H9 (cell line): ENCODE data around the gene NQO1. TPM values are rescaled to one million over a fixed set of nuclear protein-coding genes. Genes with fewer than 3 reads are reported as not detected.

ENCODE experiments used
- DNase-seq: peaks from one replicate; pipeline ENCODE4 v3.0.0-alpha.2; 2017
- H2AFZ ChIP-seq: one replicate; pipeline ENCODE4 v1.6.1; 2013; ENCODE audit warnings: mild to moderate bottlenecking, low read length, control low read depth, moderate library complexity
- H2AK5ac ChIP-seq: 2 replicates; pipeline ENCODE4 v1.6.1; 2013; ENCODE audit warnings: low read length, control low read depth, mixed read lengths; ENCODE audit not compliant: insufficient read length
- H2BK120ac ChIP-seq: one replicate; pipeline ENCODE4 v1.6.1; 2013; ENCODE audit warnings: low read depth, mild to moderate bottlenecking, low read length, control low read depth, inconsistent platforms; ENCODE audit not compliant: poor library complexity, severe bottlenecking
- H2BK12ac ChIP-seq: 2 replicates; pipeline ENCODE4 v1.6.1; 2013; ENCODE audit warnings: low read length, control low read depth, mixed read lengths, low read depth; ENCODE audit not compliant: insufficient read length
- H2BK15ac ChIP-seq: 2 replicates; pipeline ENCODE4 v1.6.1; 2013; ENCODE audit warnings: low read depth, low read length, control low read depth
- H2BK20ac ChIP-seq: one replicate; pipeline ENCODE4 v1.6.1; 2013; ENCODE audit warnings: low read depth, mild to moderate bottlenecking, low read length, control low read depth, inconsistent platforms; ENCODE audit not compliant: poor library complexity, severe bottlenecking
- H2BK5ac ChIP-seq: 2 replicates; pipeline ENCODE4 v1.6.1; 2013; ENCODE audit warnings: low read length, control low read depth, mixed read lengths; ENCODE audit not compliant: insufficient read length
- H3K14ac ChIP-seq: 2 replicates; pipeline ENCODE4 v1.6.1; 2013; ENCODE audit warnings: low read length, control low read depth; ENCODE audit not compliant: insufficient read depth
- H3K18ac ChIP-seq: 2 replicates; pipeline ENCODE4 v1.6.1; 2013; ENCODE audit warnings: low read depth, mild to moderate bottlenecking, mixed read lengths, low read length, control low read depth; ENCODE audit not compliant: insufficient read length
- H3K23ac ChIP-seq: 2 replicates; pipeline ENCODE4 v1.6.1; 2013; ENCODE audit warnings: low read length, control low read depth, mixed read lengths, low read depth; ENCODE audit not compliant: insufficient read length
- H3K23me2 ChIP-seq: 2 replicates; pipeline ENCODE4 v1.6.1; 2013; ENCODE audit warnings: low read depth, mild to moderate bottlenecking, mixed read lengths, low read length, control low read depth; ENCODE audit not compliant: insufficient read length, poor library complexity, severe bottlenecking
- H3K27ac ChIP-seq: 2 replicates; pipeline ENCODE4 v1.5.1; 2013; ENCODE audit warnings: low read length, control low read depth, mixed read lengths, low read depth; ENCODE audit not compliant: insufficient read length
- H3K27me3 ChIP-seq: 2 replicates; pipeline ENCODE4 v1.6.1; 2013; ENCODE audit warnings: low read length, control low read depth, inconsistent platforms; ENCODE audit not compliant: insufficient read depth
- H3K4ac ChIP-seq: 2 replicates; pipeline ENCODE4 v1.6.1; 2013; ENCODE audit warnings: low read depth, mild to moderate bottlenecking, control low read depth, inconsistent platforms, low read length, moderate library complexity
- H3K4me1 ChIP-seq: 2 replicates; pipeline ENCODE4 v1.6.1; 2013; ENCODE audit warnings: low read length, control low read depth, inconsistent platforms; ENCODE audit not compliant: insufficient read depth
- H3K4me2 ChIP-seq: 2 replicates; pipeline ENCODE4 v1.6.1; 2013; ENCODE audit warnings: low read length, control low read depth, mixed read lengths; ENCODE audit not compliant: insufficient read length, insufficient read depth
- H3K56ac ChIP-seq: 2 replicates; pipeline ENCODE4 v1.6.1; 2013; ENCODE audit warnings: low read depth, mild to moderate bottlenecking, mixed read lengths, low read length, control low read depth; ENCODE audit not compliant: insufficient read length
- H3K79me1 ChIP-seq: 2 replicates; pipeline ENCODE4 v1.6.1; 2013; ENCODE audit warnings: low read depth, mild to moderate bottlenecking, moderate library complexity, low read length, control low read depth, inconsistent platforms; ENCODE audit not compliant: insufficient read depth, poor library complexity, severe bottlenecking
- H3K79me2 ChIP-seq: 2 replicates; pipeline ENCODE4 v1.6.1; 2013; ENCODE audit warnings: low read length, control low read depth, inconsistent platforms; ENCODE audit not compliant: insufficient read depth
- H3K9ac ChIP-seq: 2 replicates; pipeline ENCODE4 v1.6.1; 2013; ENCODE audit warnings: low read length, control low read depth, mixed read lengths; ENCODE audit not compliant: insufficient read length; ENCODE audit errors: extremely low read depth
- H3K9me3 ChIP-seq: one replicate; pipeline ENCODE4 v1.6.1; 2013; ENCODE audit warnings: low read depth, low read length, inconsistent platforms; ENCODE audit not compliant: control insufficient read depth
- H3T11ph ChIP-seq: one replicate; pipeline ENCODE4 v1.6.1; 2013; ENCODE audit warnings: mild to moderate bottlenecking, low read length, control low read depth, inconsistent platforms
- H4K20me1 ChIP-seq: one replicate; pipeline ENCODE4 v1.6.1; 2013; ENCODE audit not compliant: control insufficient read depth, insufficient read length, insufficient read depth
- H4K5ac ChIP-seq: 2 replicates; pipeline ENCODE4 v1.6.1; 2013; ENCODE audit warnings: low read depth, mild to moderate bottlenecking, mixed read lengths, low read length, control low read depth; ENCODE audit not compliant: insufficient read length
- H4K8ac ChIP-seq: replicated peaks from 2 replicates; pipeline ENCODE4 v1.6.1; 2013; ENCODE audit warnings: low read length, control low read depth, mixed read lengths, low read depth; ENCODE audit not compliant: insufficient read length
- H4K91ac ChIP-seq: 2 replicates; pipeline ENCODE4 v1.6.1; 2013; ENCODE audit warnings: low read depth, mild to moderate bottlenecking, moderate library complexity, mixed read lengths, low read length, control low read depth; ENCODE audit not compliant: insufficient read length
- H3K27ac Mint-ChIP-seq, 3 experiments: 2 replicates in 2 of 3; 3 replicates in 1 of 3; pipeline ENCODE4 v1.8.0; 2020 to 2021; ENCODE audit warnings: mixed read lengths in 3 of 3, mild to moderate bottlenecking in 1 of 3, moderate library complexity in 1 of 3
- H3K27me3 Mint-ChIP-seq: 2 replicates; pipeline ENCODE4 v1.8.0; 2021; ENCODE audit warnings: low read depth, mild to moderate bottlenecking, moderate library complexity, mixed read lengths
- H3K36me3 Mint-ChIP-seq, 3 experiments: 2 replicates in 2 of 3; 3 replicates in 1 of 3; pipeline ENCODE4 v1.8.0; 2020 to 2021; ENCODE audit warnings: low read depth in 3 of 3, mixed read lengths in 3 of 3; ENCODE audit not compliant: insufficient read depth in 1 of 3
- H3K4me1 Mint-ChIP-seq, 2 experiments: 2 replicates each; pipeline ENCODE4 v1.8.0; 2020; ENCODE audit warnings: mixed read lengths in 2 of 2
- H3K4me3 Mint-ChIP-seq, 2 experiments: 2 replicates in 1 of 2; 3 replicates in 1 of 2; pipeline ENCODE4 v1.8.0; 2020 to 2021; ENCODE audit warnings: mild to moderate bottlenecking in 2 of 2, mixed read lengths in 2 of 2, moderate library complexity in 1 of 2
- H3K9me3 Mint-ChIP-seq, 2 experiments: 2 replicates in 1 of 2; 3 replicates in 1 of 2; pipeline ENCODE4 v1.8.0; 2020; ENCODE audit warnings: mild to moderate bottlenecking in 2 of 2, mixed read lengths in 2 of 2, moderate library complexity in 1 of 2
- CTCF ChIP-seq: fragments of 200-600 bp; sonication (generic); conservative IDR thresholded peaks from 3 replicates; pipeline ENCODE4 v1.8.0; 2021; ENCODE audit warnings: antibody characterized with exemption, mild to moderate bottlenecking
- WGBS: extraction: QIAGEN DNeasy Blood & Tissue Kit; methylation state at CpG from one replicate; pipeline ENCODE4 v1.1.7; 2013; ENCODE audit warnings: missing lambda C conversion rate, low lambda C conversion rate, mixed read lengths; ENCODE audit not compliant: insufficient read length; ENCODE audit errors: extremely low coverage; 5-methylcytosine and 5-hydroxymethylcytosine counted together
- total RNA-seq: library from RNA; stranded (reverse); gene quantifications from 2 replicates; pipeline ENCODE4 v1.2.1, GENCODE V29; 2021

Gene NQO1
- total RNA-seq, 1 experiment from 2014 or later: 64.6 TPM

- Histone ChIP-seq H2AFZ (no peak overlapping the region), H3K23me2 (no peaks in the 10 kb centered on the region), H4K91ac (no peak overlapping the region), H2BK20ac (no peak overlapping the region), H3K23ac (no peak overlapping the region), H3K56ac (no peak overlapping the region), H3K27me3 (no peaks in the 10 kb centered on the region), H3T11ph (no peak overlapping the region), H3K79me1 (no peaks in the 10 kb centered on the region), H3K4me2 (no peak overlapping the region), H2BK120ac (no peak overlapping the region), H3K9ac (no peak overlapping the region), H2BK12ac (no peak overlapping the region), H2BK5ac (no peak overlapping the region), H3K4me1 (no peaks in the 10 kb centered on the region), H3K9me3 (no peaks in the 10 kb centered on the region), H4K8ac (no peak overlapping the region), H4K5ac (no peak overlapping the region), H3K79me2 (no peaks in the 10 kb centered on the region), H2AK5ac (no peak overlapping the region), H3K14ac (no peak overlapping the region), H2BK15ac (no peak overlapping the region), H3K27ac (no peak overlapping the region), H3K18ac (no peak overlapping the region), H3K4ac (no peak overlapping the region), H4K20me1 (no peaks in the 10 kb centered on the region)
- no peak overlapping the region for H3K4me3 Mint-ChIP-seq
- H3K27me3 Mint-ChIP-seq: no peaks in the 10 kb centered on the region
- no CpG with 5 or more reads among the region's 2 CpGs for WGBS
- no peak overlapping the region; a peak in 1 of 7 replicates for H3K27ac Mint-ChIP-seq
- peaks cover 15 to 35% (median 32%) of the 10 kb centered on the region in 3 experiments for H3K36me3 Mint-ChIP-seq
- TF ChIP-seq CTCF: no peak
- no peak for DNase-seq
- H3K4me1 Mint-ChIP-seq: no peaks in the 10 kb centered on the region
- no peaks in the 10 kb centered on the region for H3K9me3 Mint-ChIP-seq
These were observed 37.8 kb downstream of the NQO1 start for GRCh38 chr16:69688589-69688988.
